SK-N-MC (cell line): Measurements from ENCODE around the gene HBQ1.

Experiments
- EZH2 ChIP-seq: fragments of 200-600 bp; sonication (generic); IDR thresholded peaks from one replicate; pipeline ENCODE4 v1.6.1; 2017; ENCODE audit warnings: antibody characterized with exemption
- FOXP2 ChIP-seq: optimal IDR thresholded peaks from 2 replicates; pipeline ENCODE3; 2011; ENCODE audit warnings: mild to moderate bottlenecking, moderate library complexity; ENCODE audit not compliant: insufficient read depth; ENCODE audit errors: extremely low read length, control extremely low read depth
- POLR2AphosphoS5 ChIP-seq: IDR thresholded peaks from 2 replicates; pipeline ENCODE4 v1.6.1; 2012; ENCODE audit warnings: mild to moderate bottlenecking, low read depth, low read length, borderline replicate concordance

DNA sequence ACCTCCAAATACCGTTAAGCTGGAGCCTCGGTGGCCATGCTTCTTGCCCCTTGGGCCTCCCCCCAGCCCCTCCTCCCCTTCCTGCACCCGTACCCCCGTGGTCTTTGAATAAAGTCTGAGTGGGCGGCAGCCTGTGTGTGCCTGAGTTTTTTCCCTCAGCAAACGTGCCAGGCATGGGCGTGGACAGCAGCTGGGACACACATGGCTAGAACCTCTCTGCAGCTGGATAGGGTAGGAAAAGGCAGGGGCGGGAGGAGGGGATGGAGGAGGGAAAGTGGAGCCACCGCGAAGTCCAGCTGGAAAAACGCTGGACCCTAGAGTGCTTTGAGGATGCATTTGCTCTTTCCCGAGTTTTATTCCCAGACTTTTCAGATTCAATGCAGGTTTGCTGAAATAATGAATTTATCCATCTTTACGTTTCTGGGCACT is 2.9 kb upstream of the HBQ1 start:
- TF ChIP-seq EZH2 (no peak), POLR2AphosphoS5 (no peak), FOXP2 (no peak)
